Hematopoietic multipotent progenitor cell treated with erythropoietin and hydrocortisone succinate and interleukin-3 and kit ligand, for 15 days (in vitro differentiated cells): ENCODE data around the gene STARD13.

Source experiments
- DNase-seq: peaks from one replicate; pipeline ENCODE4 v3.0.0-alpha.2; 2015; ENCODE audit warnings: low spot score

The STARD13 gene

GRCh38 chr13:33310245-33311038, 24.9 kb upstream of the STARD13 start:
- DNase-seq = no peak

DNA sequence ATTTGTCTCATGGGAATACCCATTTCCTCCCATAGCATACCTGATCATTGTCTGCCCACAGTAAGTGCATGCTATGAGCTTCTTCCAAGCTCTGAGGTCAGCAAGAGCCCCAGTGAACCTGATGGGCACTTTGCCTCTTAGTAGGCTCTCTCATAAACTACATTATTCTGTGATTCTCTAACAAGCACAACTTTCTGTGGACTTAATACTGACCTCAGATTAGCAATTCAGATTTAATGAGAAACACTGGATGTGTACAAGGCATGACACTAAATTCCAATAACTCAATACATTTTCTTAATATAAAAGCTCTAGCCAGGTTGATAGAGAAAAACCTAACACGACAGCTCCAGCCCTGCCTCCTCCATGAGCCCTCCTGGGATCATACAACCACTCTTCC, 23.3 kb upstream of the STARD13 start:
- no peak for DNase-seq

DNA sequence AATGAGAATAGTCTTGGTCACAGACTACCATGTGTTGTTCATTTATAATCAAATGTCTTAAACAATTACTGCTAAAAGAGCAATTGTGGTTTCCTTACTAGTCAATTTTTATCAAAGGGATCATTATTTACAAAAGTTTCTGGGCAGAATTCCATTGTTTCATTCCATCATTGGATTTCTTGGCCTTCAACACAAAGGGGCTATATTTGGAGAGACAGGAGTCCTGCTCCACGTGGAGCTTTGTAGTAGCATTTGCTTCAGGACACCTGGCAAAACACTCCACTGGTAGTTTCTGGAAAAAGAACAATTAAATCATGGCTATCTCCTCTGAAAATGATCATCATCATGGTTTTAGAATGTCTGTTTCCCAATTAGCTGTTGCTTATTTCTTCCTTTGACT, 22.3 kb upstream of the STARD13 start:
- no peak for DNase-seq

GRCh38 chr13:33303855-33304597, 18.5 kb upstream of the STARD13 start:
- DNase-seq = no peak

GRCh38 chr13:33299626-33300025, 14.1 kb upstream of the STARD13 start:
- no peak for DNase-seq

DNA sequence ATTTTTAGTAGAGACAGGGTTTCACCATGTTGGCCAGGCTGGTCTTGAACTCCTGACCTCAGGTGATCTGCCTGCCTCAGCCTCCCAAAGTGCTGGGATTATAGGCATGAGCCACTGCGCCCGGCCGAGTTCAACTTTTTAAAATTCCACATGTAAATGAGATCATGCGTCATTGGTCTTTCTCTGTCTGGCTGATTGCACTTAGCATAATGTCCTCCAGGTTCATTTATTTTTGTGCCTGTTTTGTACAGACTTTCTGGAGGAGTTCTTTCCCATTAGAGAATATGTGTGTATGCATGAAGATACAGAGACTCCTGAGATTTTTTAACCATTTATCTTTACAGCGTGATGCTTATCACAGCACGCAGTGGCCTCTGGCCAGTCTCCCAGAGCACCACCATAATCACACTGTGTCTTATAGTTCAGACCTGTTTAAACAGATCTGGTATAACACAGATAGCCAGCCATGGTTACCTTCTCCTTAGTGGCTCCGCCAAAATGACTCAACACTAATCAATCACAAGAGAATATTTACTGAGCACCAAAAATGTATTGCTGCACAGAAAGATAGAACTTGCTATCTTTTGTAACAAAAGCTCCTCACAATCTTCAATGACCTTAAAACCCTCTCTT, 11.4 kb upstream of the STARD13 start:
- DNase-seq = no peak

DNA sequence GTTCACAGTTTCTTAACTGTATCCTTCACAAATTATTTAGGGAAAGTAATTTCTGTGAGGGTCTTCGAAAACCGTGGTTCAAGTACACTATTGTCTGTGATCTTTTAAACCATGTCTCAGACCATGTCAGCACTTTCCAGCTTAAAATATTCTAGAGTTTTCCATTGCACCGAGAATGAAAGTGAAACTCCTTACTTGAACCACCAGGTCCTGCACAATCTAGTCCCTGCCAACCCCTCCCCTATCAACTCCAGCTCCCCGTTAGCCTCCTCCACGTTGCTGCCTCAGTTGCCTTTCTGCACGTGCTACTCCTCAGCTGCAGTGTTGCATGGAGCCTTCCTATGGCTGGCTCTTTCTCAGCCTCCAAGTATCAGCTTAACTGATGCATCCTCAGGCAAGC, 7.2 kb upstream of the STARD13 start:
- DNase-seq = no peak

GRCh38 chr13:33290421-33290965, 4.9 kb upstream of the STARD13 start:
- no peak for DNase-seq

DNA sequence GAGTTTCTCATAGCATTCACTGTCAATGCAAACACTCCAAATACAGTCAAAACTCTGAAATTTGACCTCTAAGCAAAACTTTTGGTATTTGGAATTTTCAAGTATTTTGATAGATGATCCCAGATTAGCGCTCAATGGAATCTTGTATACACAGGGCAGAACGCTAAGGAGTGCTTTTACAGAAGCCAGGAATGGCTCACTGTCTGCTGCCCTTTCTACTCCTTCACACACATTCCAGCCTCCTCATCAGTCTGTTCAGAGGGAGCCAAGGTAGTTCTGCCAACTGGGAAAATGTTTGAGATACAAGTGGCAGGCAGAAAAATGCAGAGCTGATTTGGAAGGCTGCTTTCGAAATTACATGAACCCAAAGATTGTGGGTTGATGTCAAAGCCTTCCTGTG, 4.4 kb upstream of the STARD13 start:
- DNase-seq = no peak

GRCh38 chr13:33287142-33287882, 1.8 kb upstream of the STARD13 start:
- no peak for DNase-seq

DNA sequence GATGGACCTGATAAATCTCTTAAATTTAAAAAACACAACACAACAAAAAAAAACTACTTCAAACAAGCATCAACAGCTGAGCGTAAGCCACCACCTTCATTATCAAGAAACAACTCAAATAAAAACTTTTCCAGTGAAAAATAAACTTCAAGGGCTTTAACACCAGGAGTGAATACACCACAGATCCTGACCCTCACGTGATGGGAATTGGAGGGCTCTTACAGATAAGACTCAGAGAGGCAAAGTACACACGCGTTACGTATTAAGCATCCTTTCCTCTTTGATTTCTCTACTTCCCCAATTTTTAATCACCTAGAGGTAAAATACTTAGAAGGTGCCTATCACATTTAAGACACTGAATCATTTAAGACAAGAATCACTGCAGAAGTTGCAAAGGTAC, 573 bp upstream of the STARD13 start:
- DNase-seq = no peak

- no peak for DNase-seq
These were observed 639 bp downstream of the STARD13 start for GRCh38 chr13:33284916-33285315.

DNA sequence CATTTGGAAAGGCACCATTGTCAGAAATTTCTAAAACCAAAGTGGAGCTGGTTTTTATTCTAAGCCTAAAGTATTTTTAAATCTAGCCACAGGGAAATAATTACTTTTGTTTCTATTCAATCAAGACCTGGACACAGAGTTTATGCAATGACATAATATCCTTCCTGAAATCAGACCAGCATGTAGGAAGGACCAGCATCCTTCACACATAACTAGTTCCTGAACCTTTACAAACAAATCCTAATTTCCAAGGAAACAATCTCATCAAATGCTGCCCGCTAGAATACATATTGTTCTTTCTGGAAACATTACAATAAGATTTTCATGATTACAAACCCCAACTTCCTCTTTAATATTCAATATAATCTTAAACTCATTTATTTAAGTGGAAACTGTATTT, 1.5 kb downstream of the STARD13 start:
- no peak for DNase-seq

DNA sequence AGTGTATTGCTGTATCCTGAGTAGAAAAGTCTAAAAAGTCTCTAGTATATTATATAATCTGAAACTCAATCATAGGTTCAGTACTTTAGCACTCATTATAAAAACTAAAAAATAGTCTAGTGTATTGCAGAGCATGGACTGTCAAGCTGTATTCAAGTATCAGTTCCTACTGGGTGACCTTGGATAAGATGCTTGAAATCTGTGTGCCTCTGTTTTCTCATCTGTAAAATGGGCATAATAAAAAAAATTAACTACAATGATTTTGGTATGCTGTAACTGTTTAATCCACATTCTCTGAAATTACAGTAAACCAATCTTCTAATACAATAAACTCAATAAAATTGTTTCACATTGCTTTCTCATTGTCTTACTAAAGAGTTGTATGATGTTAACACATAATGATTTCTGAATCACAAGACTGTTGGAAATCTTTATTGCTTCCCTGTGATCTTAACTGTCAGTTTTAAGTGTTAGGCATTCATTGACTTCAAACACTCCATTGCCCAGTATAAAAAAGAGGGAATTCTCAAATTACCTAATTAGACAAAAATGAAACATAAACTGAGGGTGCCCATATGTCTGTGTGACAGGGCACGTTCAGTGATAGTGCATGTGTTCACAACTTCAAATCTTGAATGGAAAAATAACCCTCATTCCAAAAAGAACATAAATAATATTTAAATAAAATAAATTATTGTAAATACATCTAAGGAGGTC, 2.2 kb downstream of the STARD13 start:
- DNase-seq = no peak

DNA sequence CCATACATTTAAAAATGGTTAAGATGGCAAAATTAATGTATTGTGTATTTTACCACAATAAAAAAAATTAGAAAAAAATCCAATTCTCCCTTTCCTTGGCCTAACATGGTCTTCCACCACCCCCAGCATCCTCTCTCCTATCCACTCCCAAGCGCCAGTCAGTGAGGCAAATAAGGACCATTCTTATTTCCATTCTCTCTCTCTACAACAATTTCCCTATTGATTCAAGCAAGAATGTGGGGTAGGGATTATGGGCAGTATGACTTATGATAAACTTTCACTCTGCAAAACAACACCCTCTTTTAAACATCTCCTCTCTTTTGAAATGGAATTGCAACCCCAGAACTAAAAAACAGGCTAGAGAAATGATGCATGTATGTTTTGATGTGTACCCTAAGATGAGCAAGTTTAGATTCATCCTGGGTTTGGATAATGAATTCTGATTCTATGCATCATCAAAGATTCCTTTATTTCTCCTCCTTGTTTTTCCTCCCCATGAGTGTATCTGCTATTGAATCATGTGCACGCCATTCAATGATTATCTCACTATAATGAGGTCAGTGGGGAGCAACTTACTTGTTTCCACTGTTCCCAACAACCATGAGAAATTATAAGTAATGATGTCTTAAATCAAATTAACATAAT, 3.5 kb downstream of the STARD13 start:
- DNase-seq = no peak

DNA sequence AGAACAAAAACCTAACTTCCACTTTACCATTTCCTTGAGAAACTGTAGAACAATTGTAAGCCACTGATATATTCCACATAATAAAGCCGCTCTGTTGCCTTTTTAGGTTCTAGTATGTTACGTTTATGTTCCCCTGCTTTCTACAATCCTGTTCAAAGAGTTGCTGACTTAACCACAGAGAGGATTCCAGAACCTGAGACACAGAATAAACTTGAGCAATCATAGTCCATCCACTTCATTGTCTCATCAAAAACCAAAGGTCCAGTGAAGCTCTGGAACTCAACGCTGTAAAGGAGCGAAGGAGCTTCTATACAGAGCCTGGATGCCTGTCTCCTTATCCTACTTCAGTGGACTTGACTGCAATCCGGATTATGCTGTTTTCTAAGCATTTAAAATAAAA, 4.6 kb downstream of the STARD13 start:
- DNase-seq = no peak

DNA sequence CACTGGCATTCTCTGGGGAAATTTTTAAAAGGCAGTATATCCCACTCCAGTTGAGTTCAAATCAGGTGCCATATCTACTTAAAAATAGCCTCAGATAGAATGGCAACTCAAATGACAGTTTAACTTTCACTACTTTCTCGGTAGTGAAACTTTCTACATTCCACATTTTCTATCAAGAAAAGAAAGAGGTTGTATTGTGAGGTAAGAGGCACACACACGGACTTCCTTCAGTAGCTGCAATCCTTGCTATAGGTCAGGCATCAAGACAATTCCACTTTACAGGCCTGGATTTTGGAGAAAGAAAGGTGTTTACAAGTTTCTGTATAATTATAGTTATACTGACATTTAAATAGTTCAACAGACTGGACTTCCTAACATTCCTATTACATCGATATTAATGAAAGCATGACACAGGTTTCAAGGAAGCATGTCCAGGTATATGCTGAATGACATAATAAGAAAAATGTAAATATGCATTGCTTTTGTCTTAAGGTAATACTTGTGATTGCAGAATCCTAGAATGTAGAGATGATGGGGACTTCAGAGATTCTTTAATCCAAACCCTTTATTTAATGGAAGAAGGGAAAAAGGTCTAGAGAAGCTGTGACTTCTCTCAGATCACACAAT, 5.2 kb downstream of the STARD13 start:
- no peak for DNase-seq

GRCh38 chr13:33279414-33280278, 5.9 kb downstream of the STARD13 start:
- DNase-seq = no peak

DNA sequence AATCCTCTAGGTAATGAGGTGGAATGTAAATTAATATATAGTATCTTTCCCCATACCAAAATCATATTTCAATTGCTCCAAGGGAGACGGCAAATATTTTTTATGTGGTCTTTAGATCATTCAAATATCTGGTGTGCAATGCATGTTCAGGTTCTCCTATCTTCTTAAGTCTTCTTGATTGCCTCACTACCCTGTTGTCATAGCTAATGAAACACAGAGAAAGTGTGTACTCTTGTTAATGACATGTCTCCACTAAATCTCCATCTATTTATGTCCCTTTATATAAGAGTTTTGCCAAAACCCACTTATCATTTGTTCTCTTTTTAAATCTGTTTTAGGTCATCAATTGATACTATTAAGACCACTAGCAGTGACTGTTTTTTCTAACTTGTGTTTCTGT, 6.6 kb downstream of the STARD13 start:
- no peak for DNase-seq

GRCh38 chr13:33277946-33278345, 7.6 kb downstream of the STARD13 start:
- no peak for DNase-seq
